Effector CD8-positive, alpha-beta T cell (primary cell): ENCODE data around the gene FN3KRP.

ENCODE experiments used
- DNase-seq: peaks from one replicate; lab custom pipeline; 2025; lab: John Stamatoyannopoulos, UW

FN3KRP gene

DNA sequence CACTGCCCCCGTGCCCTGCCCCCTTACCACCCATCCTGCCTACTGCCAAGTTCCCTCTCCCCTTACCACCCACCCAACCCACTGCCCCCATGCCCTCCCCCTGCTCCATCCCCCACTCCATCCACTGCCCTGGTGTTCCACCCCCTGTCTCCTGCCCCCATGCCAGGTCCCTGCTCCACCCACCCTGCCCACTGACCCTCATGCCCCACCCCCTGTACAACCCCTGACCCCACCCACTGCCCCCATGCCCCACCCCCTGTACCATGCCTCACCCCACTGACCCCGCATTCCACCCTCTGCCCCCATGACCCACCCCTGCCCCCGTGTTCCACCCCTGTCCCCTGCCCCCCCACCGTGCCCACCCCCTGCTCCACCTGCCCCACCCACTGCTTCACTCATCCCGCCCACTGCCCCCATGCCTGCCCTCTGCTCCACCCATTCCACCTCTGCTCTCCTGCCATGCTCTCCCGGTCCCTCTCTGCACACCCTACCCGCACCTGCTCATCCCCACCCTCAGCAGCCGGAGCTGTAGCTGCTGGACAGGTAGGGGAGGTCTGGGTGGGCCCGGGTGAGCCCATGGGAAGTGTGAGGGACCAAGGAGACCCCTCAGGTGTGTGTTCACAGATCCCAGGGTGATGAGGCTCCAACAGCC lies 7.4 kb upstream of the FN3KRP start:
- no peak for DNase-seq

GRCh38 chr17:82709676-82710498 lies 6.6 kb upstream of the FN3KRP start:
- no peak for DNase-seq

- DNase-seq: no peak
Observed at GRCh38 chr17:82710499-82711232, 5.8 kb upstream of the FN3KRP start.

DNA sequence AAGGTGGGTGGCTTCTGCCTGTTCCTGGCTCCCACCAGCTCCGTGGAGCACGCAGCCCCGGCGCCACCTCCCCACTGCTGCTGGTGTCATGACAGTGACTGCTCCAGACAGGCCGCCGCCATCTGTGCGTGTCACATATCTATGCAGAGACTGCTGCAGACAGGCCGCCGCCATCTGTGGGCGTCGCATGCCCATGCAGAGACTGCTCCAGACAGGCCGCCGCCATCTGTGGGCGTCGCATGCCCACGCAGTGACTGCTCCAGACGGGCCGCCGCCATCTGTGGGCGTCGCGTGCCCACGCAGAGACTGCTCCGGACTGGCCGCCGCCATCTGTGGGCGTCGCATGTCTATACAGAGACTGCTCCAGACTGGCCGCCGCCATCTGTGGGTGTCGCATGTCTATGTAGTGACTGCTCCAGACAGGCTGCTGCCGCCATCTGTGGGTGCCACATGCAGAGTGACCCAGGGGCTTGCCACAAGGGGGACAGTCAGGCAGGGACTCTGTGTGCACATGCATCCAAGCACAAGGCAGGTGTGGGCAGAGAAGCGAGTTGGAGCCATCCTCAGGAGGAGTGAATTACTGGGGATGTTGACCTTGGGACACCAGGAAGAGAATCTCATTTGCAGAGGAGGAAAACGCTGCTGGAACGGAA lies 3.3 kb upstream of the FN3KRP start:
- no peak for DNase-seq

GRCh38 chr17:82718986-82719685 lies 2.6 kb downstream of the FN3KRP start:
- DNase-seq: no peak

DNA sequence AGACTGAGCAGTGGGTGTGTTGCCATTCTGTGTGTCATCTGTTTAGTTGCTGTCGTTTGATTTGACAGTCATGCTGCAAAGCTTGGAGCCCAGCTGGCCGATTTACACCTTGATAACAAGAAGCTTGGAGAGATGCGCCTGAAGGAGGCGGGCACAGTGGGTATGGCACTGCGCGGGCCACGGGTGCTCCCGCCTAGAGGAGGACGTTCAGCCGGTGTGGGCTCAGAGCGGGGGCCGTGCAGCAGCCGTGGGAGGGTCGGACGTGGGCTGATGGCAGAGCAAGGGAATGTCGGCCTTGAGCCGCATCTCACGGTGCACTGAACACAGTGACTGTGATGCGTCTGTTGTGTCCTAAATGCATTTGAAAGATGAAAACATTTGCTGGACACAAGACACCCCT lies 3.7 kb downstream of the FN3KRP start:
- DNase-seq: no peak

DNA sequence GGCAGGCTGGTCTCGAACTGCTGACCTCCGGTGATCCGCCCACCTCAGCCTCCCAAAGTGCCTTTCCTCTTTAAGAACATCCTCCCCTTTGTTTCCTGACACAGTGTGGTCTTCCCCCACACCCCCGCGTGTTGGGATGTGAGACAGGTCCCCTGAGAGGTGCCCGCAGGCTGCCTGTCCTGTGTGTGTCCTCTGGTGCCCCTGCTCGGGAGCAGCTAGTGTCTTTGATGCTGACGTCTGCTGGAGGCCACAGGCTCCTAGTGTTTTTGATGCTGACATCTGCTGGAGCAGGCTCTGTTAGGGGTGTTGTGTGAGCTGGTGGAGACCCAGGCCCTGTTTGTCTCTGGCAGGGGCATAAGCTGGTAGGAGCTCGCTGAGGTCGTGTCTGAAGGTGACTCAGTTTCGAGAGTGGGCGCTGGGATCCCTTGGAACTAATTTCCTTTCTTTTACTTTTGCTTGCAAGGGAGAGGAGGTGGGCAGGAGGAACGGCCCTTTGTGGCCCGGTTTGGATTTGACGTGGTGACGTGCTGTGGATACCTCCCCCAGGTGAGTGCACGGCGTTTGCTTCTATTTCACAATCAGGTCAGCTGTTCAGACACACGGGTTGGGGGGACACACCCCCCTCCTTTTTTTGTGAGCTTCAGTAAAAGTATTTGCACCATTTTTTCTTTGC lies 6.0 kb downstream of the FN3KRP start:
- no peak for DNase-seq

DNA sequence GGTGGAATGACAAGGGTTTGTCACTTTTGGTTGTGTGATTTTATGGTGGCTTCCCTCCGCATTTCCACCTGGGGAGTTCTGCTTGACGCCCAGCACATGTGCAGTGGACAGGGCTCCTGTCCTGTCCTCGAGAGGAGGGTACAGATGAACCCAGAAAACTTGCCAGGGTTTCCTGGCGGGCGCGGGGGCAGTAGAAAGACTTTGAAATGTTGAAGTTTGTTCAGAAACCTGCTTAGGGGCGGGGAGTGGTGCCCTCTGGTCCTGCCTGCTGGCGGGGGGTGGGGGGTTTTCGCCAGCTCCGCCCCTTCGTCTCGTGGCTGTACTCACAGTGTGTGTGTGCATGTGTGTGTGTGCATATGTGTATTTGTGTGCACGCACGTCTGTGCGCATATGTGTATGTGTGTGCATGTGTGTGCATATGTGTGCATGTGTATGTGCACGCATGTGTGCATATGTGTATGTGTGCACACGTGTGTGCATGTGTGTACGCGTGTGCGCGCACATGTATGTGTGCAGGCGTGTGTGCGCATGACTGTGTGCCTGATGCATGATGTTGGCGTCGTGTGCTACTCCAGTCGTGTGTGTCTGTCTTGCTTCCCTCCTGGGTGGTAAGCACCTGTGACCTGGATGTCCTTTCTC lies 6.8 kb downstream of the FN3KRP start:
- DNase-seq: no peak

- DNase-seq: no peak
Observed at GRCh38 chr17:82726427-82726826, 9.9 kb downstream of the FN3KRP start.

DNA sequence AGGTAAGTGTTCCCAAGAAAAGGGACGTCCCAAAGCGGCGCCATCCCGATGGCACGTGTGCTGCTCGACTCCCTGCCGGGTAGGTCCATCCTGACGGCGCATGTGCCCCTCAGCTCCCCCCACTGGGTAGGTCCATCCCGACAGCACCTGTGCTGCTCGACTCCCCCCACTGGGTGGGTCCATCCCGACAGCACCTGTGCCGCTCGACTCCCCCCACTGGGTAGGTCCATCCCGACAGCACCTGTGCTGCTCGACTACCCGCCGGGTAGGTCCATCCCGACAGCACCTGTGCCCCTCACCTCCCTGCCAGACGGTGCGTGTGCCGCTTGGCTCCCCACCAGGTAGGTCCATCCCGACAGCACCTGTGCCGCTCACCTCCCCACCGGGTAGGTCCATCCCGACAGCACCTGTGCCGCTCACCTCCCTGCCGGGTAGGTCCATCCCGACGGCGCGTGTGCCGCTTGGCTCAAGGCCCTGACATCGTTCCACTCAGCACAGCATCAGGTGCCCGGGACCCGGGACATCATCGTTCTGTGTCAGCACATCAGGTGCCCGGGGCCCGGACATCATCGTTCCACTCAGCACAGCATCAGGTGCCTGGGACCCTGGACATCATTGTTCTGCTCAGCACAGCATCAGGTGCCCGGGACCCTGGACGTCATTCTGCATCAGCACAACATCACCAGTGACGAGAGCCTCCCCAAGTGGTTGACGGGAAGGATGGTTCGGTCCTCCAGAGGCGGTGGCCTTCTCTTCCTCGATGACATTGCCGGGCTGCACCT lies 13.2 kb downstream of the FN3KRP start:
- no peak for DNase-seq

DNA sequence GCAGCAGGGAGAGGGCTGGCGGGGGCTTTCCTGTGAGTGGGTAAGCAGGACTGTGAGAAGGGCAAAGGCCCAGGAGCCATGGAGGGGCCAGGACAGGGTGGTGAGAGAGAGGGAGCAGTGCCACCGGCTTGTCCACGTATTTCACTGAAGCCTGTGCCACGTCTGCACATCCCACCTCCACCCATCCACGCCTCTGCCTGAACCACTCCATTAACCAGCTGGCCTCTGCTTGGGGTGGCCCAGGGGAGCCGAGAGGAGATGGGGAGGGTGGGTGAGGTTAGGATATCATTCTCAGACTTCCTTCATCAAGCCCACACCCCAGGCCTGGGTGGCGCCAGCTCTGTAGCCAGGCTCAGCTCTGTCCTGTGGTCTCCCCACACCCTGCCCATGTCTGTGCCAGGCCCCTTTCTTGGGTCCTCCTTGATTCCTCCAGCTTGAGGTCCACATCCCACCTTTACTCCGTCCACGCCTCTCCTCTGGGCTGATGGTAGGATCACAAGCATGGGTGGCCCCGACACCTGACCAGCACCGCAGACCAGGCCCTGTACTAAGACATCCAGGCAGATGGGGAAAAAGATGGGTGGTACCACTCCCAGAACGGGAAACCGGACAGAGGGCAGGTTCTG lies 15.7 kb downstream of the FN3KRP start:
- DNase-seq: no peak

DNA sequence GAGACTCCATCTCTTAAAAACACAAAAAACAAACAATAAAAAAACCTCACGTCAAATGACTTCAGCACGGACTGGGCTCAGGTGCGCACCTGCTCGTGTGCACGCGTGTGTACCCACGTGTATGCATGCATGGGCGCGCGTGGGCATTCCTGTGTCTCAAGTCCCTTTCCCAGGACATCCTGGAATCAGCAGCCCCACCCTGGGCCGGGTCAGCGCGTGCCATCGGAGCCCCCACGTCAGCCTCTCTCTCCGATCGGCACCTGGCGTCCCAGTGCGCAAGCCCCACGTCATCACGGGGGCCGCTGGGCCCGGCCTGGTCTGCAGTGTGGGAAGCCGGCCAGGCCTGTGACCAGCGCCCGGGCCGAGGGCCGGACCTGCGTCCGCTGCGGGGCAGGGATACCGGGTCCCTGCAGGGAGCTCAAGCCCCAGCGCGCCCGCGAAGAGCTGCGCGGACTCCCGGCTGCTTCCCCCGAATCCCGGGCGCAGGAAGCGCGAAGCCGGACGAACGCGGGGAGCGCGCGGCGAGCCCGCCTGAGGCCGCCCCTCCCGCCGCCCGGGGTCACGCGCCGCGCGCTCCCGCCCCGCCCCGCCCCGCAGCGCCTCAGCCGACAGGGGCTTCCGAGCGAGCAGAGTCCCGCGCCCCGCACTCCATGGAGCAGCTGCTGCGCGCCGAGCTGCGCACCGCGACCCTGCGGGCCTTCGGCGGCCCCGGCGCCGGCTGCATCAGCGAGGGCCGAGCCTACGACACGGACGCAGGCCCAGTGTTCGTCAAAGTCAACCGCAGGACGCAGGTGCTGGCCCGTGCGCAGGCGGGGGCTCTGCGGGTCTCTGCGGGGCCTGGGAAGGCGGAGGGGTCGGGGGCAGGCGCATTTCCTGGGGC lies 18.7 kb downstream of the FN3KRP start, which contains the start of gene FN3K:
TSS of gene FN3K (plus strand) at position 629 of the 880 bp plus-strand sequence. CDS start at position 651, 22 bp downstream.
- peak; percentile 30 for DNase-seq

DNA sequence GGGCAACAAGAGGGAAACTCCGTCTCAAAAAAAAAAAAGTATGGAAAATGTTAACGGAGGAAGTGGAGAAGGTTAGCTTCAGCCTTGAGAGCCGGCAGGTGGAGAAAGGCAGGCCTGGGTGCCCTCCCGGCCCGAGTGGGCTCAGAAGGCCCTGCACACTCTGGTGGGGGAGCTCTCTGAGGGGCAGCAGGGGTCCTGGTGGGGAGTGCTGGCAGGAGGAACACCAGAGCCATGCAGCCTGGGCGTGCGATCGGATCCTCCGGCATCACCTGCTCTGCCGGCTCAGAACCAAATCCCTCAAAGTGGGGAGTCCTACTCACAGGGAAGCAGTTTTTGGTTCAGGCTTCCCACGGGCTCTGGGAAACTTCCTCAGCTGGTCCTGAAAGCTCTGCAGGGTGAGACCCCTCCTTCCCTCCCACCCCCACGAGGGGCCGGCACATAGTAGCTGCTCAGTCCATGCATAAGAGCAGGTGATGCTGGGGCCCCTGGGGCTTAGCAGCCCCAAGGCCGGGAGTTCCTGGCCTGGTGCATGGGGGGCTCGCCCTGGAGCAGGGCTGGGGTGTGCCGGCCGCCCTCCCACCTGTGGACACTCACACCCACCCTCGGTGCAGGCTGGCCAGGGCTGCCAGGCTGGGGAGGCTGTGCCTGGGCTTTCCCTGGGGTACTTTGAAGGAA lies 20.1 kb downstream of the FN3KRP start:
- no peak for DNase-seq

DNA sequence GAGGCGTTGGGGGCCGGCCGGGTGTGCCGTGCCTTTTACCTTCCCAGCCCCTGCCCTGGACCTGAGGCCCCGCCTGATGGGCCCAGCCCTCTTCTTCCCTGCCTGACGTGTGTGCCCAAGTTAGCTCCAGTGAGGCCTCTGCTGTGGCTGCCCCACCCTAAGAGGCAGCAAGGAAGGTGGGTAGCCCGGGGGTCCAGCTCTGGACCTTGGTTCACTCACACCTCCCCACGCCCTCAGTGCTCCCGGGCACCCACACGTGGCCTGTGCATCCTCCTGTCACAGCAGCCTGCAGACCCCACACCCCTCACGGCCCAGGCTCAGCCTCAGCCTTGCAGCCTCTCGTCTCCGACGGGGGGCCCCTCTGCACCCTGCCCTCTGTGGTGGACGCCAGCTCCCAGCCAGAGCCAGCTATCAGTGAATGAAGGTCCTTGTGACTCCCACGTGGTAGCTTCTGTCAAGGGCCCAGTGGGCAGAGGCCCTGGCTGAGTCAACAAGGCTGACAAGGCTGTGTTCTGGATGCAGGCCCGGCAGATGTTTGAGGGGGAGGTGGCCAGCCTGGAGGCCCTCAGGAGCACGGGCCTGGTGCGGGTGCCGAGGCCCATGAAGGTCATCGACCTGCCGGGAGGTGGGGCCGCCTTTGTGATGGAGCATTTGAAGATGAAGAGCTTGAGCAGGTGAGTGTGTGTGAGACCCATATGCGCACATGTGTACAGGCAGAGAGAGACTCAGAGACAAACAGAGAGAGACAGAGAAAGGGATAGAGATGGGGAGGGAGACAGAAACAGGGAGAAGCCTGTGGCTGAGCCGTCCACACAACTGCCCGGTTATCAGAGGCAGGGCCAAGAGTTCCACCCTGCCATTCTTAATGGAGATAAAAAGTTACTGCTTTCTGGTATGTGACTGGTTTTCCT lies 21.7 kb downstream of the FN3KRP start:
- no peak for DNase-seq

- DNase-seq: no peak
Observed at GRCh38 chr17:82740906-82741759, 24.6 kb downstream of the FN3KRP start.
